Measurements from ENCODE around the gene TUSC2. TPM values are rescaled to one million over a fixed set of nuclear protein-coding genes. Genes with fewer than 3 reads are reported as not detected.

TUSC2 gene
- total RNA-seq, 1 experiment from 2014 or later = 33.5 TPM

DNA sequence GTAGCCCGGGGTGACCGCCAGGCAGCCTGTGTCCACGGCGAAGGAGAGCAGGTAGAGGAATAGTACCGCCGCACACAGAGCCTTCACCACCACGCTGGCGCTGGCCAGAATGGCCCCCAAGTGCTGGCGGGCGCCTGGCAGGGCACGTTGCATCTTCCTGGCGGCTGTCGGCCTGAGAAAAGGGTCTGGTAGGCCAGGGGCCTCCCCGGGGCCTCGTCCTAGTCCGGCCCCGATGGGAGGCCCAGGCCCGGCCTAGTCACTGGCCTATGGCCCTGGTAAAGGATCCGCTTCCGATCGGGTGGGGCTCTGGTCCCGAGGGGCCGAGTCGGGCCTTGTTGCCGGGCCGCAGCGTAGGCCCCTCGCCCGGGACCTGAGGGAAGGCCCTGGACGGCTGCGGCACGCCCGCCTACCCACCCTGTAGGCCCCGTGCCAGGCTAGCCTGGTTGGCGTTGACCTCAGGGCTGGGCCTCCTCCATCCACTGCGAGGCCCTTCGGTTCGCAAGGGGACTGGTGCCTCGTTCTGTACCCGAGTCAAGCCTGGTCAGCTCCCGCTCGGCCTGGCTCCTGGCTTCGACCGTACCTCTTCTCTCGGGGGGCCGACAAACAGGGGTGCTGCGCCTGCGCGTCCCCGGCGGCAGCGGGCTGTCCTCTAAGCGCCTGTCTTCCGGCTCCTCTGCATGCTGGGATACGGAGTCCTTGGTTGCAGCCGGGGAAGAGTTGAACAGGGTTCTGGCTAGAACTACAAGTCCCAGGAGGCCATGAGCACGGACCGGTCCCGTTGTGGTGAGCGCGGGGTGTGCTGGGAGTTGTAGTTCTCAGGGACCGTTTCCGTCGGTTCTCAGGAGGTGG is 31.1 kb upstream of the TUSC2 start, which contains the start of gene TMEM115:
Gene TMEM115, minus strand, starts transcription at position 611 of the 849 bp plus-strand sequence. Its CDS starts 458 bp downstream, at position 153.
- no peak within 1 kb of the TSS for H3K27ac ChIP-seq (ENCODE audit: insufficient read length, low read depth, low read length)
- H3K27me3 Mint-ChIP-seq (ENCODE audit: low read depth) = peaks cover 14% of the 10 kb centered on the region

More for the DNA sequence above, 31.1 kb upstream of the TUSC2 start, which contains the start of gene TMEM115:
- Histone ChIP-seq H3T11ph (ENCODE audit: low read length) (no peak within 1 kb of the TSS), H2AFZ (ENCODE audit: low read length) (peak within 1 kb of the TSS; percentile 26), H3K18ac (ENCODE audit: insufficient read length, low read depth, low read length) (no peak within 1 kb of the TSS), H2BK15ac (ENCODE audit: low read depth, low read length) (no peak within 1 kb of the TSS), H3K56ac (ENCODE audit: insufficient read length, low read depth, low read length) (no peak within 1 kb of the TSS), H3K79me2 (ENCODE audit: insufficient read depth, low read length) (peaks cover 9% of the 10 kb centered on the region; the same call in 1 of the 2 replicates), H4K91ac (ENCODE audit: insufficient read length, low read depth, low read length) (no peak within 1 kb of the TSS), H2BK120ac (ENCODE audit: low read depth, low read length, poor library complexity, severe bottlenecking) (no peak within 1 kb of the TSS), H4K20me1 (ENCODE audit: control insufficient read depth, insufficient read depth, insufficient read length) (no peaks in the 10 kb centered on the region), H3K4ac (ENCODE audit: low read depth, low read length) (no peak within 1 kb of the TSS), H2BK5ac (ENCODE audit: insufficient read length, low read length) (no peak within 1 kb of the TSS), H2AK5ac (ENCODE audit: insufficient read length, low read length) (no peak within 1 kb of the TSS), H3K23me2 (ENCODE audit: insufficient read length, low read depth, low read length, poor library complexity, severe bottlenecking) (peaks cover 5% of the 10 kb centered on the region), H3K79me1 (ENCODE audit: insufficient read depth, low read depth, low read length, poor library complexity, severe bottlenecking) (peaks cover 6% of the 10 kb centered on the region), H2BK20ac (ENCODE audit: low read depth, low read length, poor library complexity, severe bottlenecking) (no peak within 1 kb of the TSS), H3K23ac (ENCODE audit: insufficient read length, low read depth, low read length) (no peak within 1 kb of the TSS), H4K5ac (ENCODE audit: insufficient read length, low read depth, low read length) (no peak within 1 kb of the TSS), H3K9ac (ENCODE audit: extremely low read depth, insufficient read length, low read length) (peak within 1 kb of the TSS; percentile 86), H3K14ac (ENCODE audit: insufficient read depth, low read length) (no peak within 1 kb of the TSS; the same call in 1 of the 2 replicates), H3K4me1 (ENCODE audit: insufficient read depth, low read length) (peaks cover 4% of the 10 kb centered on the region; the same call in 1 of the 2 replicates), H3K27me3 (ENCODE audit: insufficient read depth, low read length) (no peaks in the 10 kb centered on the region), H2BK12ac (ENCODE audit: insufficient read length, low read depth, low read length) (no peak within 1 kb of the TSS), H3K9me3 (ENCODE audit: control insufficient read depth, low read depth, low read length) (no peaks in the 10 kb centered on the region), H3K4me2 (ENCODE audit: insufficient read depth, insufficient read length, low read length) (peak within 1 kb of the TSS; percentile 80), H4K8ac (replicated peaks; ENCODE audit: insufficient read length, low read depth, low read length) (no peak within 1 kb of the TSS)
- Mint-ChIP-seq H3K4me3 (peak within 1 kb of the TSS; percentile 91 to 95), H3K27ac (peak within 1 kb of the TSS; percentile 39 to 97 (median 94); a peak in 6 of 7 replicates), H3K4me1 (peaks cover 28 to 31% of the 10 kb centered on the region in 2 experiments), H3K36me3 (ENCODE audit: insufficient read depth in 1 of 3, low read depth in 3 of 3) (peaks cover 13 to 23% (median 21%) of the 10 kb centered on the region in 3 experiments), H3K9me3 (no peaks in the 10 kb centered on the region; a peak in 1 of 5 replicates)
- no CpG with 5 or more reads among the region's 64 CpGs for WGBS (ENCODE audit: extremely low coverage, insufficient read length, low lambda C conversion rate)
- peak; percentile 99 for DNase-seq
- TF ChIP-seq, protein P1, sequence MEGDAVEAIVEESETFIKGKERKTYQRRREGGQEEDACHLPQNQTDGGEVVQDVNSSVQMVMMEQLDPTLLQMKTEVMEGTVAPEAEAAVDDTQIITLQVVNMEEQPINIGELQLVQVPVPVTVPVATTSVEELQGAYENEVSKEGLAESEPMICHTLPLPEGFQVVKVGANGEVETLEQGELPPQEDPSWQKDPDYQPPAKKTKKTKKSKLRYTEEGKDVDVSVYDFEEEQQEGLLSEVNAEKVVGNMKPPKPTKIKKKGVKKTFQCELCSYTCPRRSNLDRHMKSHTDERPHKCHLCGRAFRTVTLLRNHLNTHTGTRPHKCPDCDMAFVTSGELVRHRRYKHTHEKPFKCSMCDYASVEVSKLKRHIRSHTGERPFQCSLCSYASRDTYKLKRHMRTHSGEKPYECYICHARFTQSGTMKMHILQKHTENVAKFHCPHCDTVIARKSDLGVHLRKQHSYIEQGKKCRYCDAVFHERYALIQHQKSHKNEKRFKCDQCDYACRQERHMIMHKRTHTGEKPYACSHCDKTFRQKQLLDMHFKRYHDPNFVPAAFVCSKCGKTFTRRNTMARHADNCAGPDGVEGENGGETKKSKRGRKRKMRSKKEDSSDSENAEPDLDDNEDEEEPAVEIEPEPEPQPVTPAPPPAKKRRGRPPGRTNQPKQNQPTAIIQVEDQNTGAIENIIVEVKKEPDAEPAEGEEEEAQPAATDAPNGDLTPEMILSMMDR (conservative IDR thresholded peaks at IDR 0.05) = no peak

Data from H9 (cell line).